ENCODE data around the gene ZNF133.

DNA sequence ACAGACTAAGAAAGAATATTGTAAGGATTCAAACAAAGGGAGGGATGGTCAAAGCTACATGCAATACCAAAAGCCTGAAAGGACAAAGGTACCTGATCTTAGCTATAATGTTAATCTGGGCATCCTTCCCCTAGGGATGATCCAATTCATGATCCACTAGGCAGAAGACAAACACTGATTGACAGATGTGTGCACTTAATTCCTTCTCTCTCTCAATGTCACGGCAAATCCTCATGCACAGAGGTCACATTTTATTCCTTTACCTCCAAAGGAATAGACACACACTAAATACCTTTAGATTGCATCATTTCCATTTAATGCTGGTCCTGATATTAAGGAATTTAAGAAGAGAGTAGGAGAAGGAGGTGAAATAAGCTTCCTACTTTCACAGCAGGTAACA lies 73.4 kb downstream of the ZNF133 start:
- TF ChIP-seq, protein P1, sequence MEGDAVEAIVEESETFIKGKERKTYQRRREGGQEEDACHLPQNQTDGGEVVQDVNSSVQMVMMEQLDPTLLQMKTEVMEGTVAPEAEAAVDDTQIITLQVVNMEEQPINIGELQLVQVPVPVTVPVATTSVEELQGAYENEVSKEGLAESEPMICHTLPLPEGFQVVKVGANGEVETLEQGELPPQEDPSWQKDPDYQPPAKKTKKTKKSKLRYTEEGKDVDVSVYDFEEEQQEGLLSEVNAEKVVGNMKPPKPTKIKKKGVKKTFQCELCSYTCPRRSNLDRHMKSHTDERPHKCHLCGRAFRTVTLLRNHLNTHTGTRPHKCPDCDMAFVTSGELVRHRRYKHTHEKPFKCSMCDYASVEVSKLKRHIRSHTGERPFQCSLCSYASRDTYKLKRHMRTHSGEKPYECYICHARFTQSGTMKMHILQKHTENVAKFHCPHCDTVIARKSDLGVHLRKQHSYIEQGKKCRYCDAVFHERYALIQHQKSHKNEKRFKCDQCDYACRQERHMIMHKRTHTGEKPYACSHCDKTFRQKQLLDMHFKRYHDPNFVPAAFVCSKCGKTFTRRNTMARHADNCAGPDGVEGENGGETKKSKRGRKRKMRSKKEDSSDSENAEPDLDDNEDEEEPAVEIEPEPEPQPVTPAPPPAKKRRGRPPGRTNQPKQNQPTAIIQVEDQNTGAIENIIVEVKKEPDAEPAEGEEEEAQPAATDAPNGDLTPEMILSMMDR (IDR thresholded peaks at IDR 0.05), result no peak
- no peak for TF ChIP-seq POLR2A (IDR thresholded peaks at IDR 0.05)
